Sigmoid colon (tissue), 7 donors: ENCODE data around the gene RNPS1. TPM values are rescaled to one million over a fixed set of nuclear protein-coding genes. Genes with fewer than 3 reads are reported as not detected.

Source experiments
- DNase-seq: peaks from one replicate; pipeline ENCODE4 v3.0.0-alpha.2; 2019
- H3K27ac ChIP-seq, 4 donors: fragments of 200-600 bp; sonication (generic); one replicate each; pipeline ENCODE4 v1.5.1; 2016 to 2019; ENCODE audit warnings: mild to moderate bottlenecking in 1 of 4
- H3K27me3 ChIP-seq, 3 donors: fragments of 200-600 bp; sonication (generic); one replicate each; pipeline ENCODE4 v1.5.1; 2019; ENCODE audit warnings: mild to moderate bottlenecking in 1 of 3
- H3K36me3 ChIP-seq, 4 donors: fragments of 200-600 bp; sonication (generic); one replicate each; pipeline ENCODE4 v1.5.1; 2016 to 2019
- H3K4me1 ChIP-seq, 4 donors: fragments of 200-600 bp; sonication (generic); one replicate each; pipeline ENCODE4 v1.5.1; 2017 to 2019
- H3K4me3 ChIP-seq, 4 donors: fragments of 200-600 bp; sonication (generic); one replicate each; pipeline ENCODE4 v1.5.1; 2017 to 2019; ENCODE audit warnings: mild to moderate bottlenecking in 2 of 4, moderate library complexity in 1 of 4
- H3K9me3 ChIP-seq, 4 donors: fragments of 200-600 bp in 3 of 4; sonication (generic) in 3 of 4; one replicate each; pipeline versions ENCODE4 v1.5.1 to v1.6.1; 2013 to 2019
- CTCF ChIP-seq, 4 experiments: fragments of 450-650 bp in 3 of 4; fragments of 200-600 bp in 1 of 4; IDR thresholded peaks; one replicate each; pipeline ENCODE4 v1.5.1; 2016 to 2019; ENCODE audit warnings: antibody characterized with exemption in 4 of 4, mild to moderate bottlenecking in 3 of 4, moderate library complexity in 2 of 4
- EP300 ChIP-seq, 4 donors: sonication (generic); formaldehyde crosslinking; IDR thresholded peaks; one replicate each; pipeline ENCODE4 v1.6.1; 2017; ENCODE audit warnings: antibody characterized with exemption in 4 of 4
- POLR2A ChIP-seq, 2 donors: fragments of 450-650 bp; IDR thresholded peaks; one replicate each; pipeline ENCODE4 v1.6.1; 2016; ENCODE audit warnings: antibody characterized with exemption in 2 of 2, mild to moderate bottlenecking in 2 of 2, moderate library complexity in 2 of 2
- POLR2AphosphoS5 ChIP-seq, 4 donors: sonication (generic); formaldehyde crosslinking; IDR thresholded peaks; one replicate each; pipeline ENCODE4 v1.6.1; 2017; ENCODE audit warnings: antibody characterized with exemption in 4 of 4
- WGBS, 2 donors: extraction: QIAGEN DNeasy Blood & Tissue Kit; methylation state at CpG; one replicate each; pipeline ENCODE4 v1.1.7; 2013; 5-methylcytosine and 5-hydroxymethylcytosine counted together
- intact Hi-C: fragments of 100-400 bp; cut with DNase I; formaldehyde crosslinking; loops from one replicate; pipeline ENCODE4 v1.15.1; 2023
- polyA plus RNA-seq, 3 donors: library from polyadenylated mRNA; stranded (reverse); fragments of 200-250 nt; gene quantifications; one replicate each; pipeline ENCODE4 v1.2.3, GENCODE V29; 2013
- total RNA-seq, 4 donors: library from RNA; depleted of rRNA; stranded (reverse); fragments of >200 nt; gene quantifications; one replicate each; pipeline ENCODE4 v1.1.0, GENCODE V29; 2016
- donor health status: healthy with polysubstance abuse.
- donor health status: Bipolar disorder and iron deficiency.
- donor health status: healthy.

RNPS1 gene
- total and polyA plus RNA-seq, 7 donors: 110 to 171 (median 128) TPM

- Histone ChIP-seq H3K27me3 (no peaks in the 10 kb centered on the region), H3K4me1 (peaks cover 0 to 26% (median 24%) of the 10 kb centered on the region in 4 donors), H3K27ac (peak within 1 kb of the TSS; percentile 88 to 93 (median 93)), H3K4me3 (peak within 1 kb of the TSS; percentile 49 to 92 (median 84)), H3K9me3 (no peaks in the 10 kb centered on the region), H3K36me3 (peaks cover 0 to 9% (median 4%) of the 10 kb centered on the region in 4 donors)
- intact Hi-C loops: no loop called here
- DNase-seq: no peak
- WGBS, 2 donors: 1% methylated on average over 48 of the region's 48 CpGs
- no peak for TF ChIP-seq POLR2A (IDR thresholded peaks at IDR 0.05)
- no peak for TF ChIP-seq EP300 (IDR thresholded peaks at IDR 0.05)
- no peak for TF ChIP-seq POLR2AphosphoS5 (IDR thresholded peaks at IDR 0.05)
These were observed 53.3 kb downstream of the RNPS1 start, which contains the start of gene PGP for GRCh38 chr16:2214719-2214968. PGP (minus strand) TSS chr16:2214840; CDS start chr16:2214777, 63 bp downstream.

- intact Hi-C loops: no loop called here
- Histone ChIP-seq H3K4me3 (peak overlapping the region; percentile 49 to 92 (median 84)), H3K36me3 (peaks cover 0 to 15% (median 8%) of the 10 kb centered on the region in 4 donors), H3K9me3 (no peaks in the 10 kb centered on the region), H3K27me3 (no peaks in the 10 kb centered on the region), H3K4me1 (peaks cover 0 to 26% (median 24%) of the 10 kb centered on the region in 4 donors), H3K27ac (peak overlapping the region; percentile 88 to 93 (median 90))
- DNase-seq: no peak
- WGBS, 2 donors: 1% methylated on average over 98 of the region's 98 CpGs
- TF ChIP-seq POLR2A (IDR thresholded peaks at IDR 0.05): no peak
- no peak for TF ChIP-seq POLR2AphosphoS5 (IDR thresholded peaks at IDR 0.05)
- no peak for TF ChIP-seq EP300 (IDR thresholded peaks at IDR 0.05)
- no peak for TF ChIP-seq CTCF (IDR thresholded peaks at IDR 0.05)
These were observed 53.9 kb downstream of the RNPS1 start for GRCh38 chr16:2213817-2214718.

- no peak for TF ChIP-seq POLR2AphosphoS5 (IDR thresholded peaks at IDR 0.05)
- TF ChIP-seq CTCF (IDR thresholded peaks at IDR 0.05): no peak
- no peak for TF ChIP-seq POLR2A (IDR thresholded peaks at IDR 0.05)
- Histone ChIP-seq H3K4me3 (peak overlapping the region in 1 of 4 donors; percentile 80), H3K27me3 (no peaks in the 10 kb centered on the region), H3K27ac (no peak overlapping the region), H3K36me3 (peaks cover 10 to 29% (median 21%) of the 10 kb centered on the region in 4 donors), H3K9me3 (no peaks in the 10 kb centered on the region), H3K4me1 (peaks cover 0 to 26% (median 24%) of the 10 kb centered on the region in 4 donors)
- no peak for DNase-seq
- intact Hi-C loops: no loop called here
- 41 to 78% methylated on average over 19 of the region's 19 CpGs for WGBS, 2 donors
These were observed 55.3 kb downstream of the RNPS1 start for GRCh38 chr16:2212362-2213324.

- H3K4me1 ChIP-seq: peaks cover 0 to 27% (median 25%) of the 10 kb centered on the region in 4 donors
- TF ChIP-seq POLR2A (IDR thresholded peaks at IDR 0.05): no peak
- TF ChIP-seq EP300 (IDR thresholded peaks at IDR 0.05): no peak
- TF ChIP-seq CTCF (IDR thresholded peaks at IDR 0.05): no peak
- no peak for TF ChIP-seq POLR2AphosphoS5 (IDR thresholded peaks at IDR 0.05)
- H3K27ac ChIP-seq: no peak overlapping the region
- no peak for DNase-seq
- no peak overlapping the region for H3K4me3 ChIP-seq
- intact Hi-C loops: no loop called here
- no peaks in the 10 kb centered on the region for H3K9me3 ChIP-seq
- H3K36me3 ChIP-seq: peaks cover 13 to 35% (median 25%) of the 10 kb centered on the region in 4 donors
- WGBS, 2 donors: 73 to 88% methylated on average over 11 of the region's 11 CpGs
- no peaks in the 10 kb centered on the region for H3K27me3 ChIP-seq
These were observed 56.0 kb downstream of the RNPS1 start for GRCh38 chr16:2211923-2212347.
